GM21576 (cell line): ENCODE results near the gene SLC36A1.
A peak's percentile ranks its signal among the peaks of the same experiment; 100 is the strongest.
"Not testable (repeated sequence)": the region's sequence is repeated elsewhere in the genome, so short reads cannot be mapped to it uniquely, and the experiment has no call there.

Experiments
- ATAC-seq: cut with Tn5 transposase; IDR thresholded peaks from one replicate; pipeline ENCODE4 v1.9.1; 2021; ENCODE audit warnings: mild to moderate bottlenecking, moderate library complexity; ENCODE audit not compliant: unreplicated experiment

The SLC36A1 gene

DNA sequence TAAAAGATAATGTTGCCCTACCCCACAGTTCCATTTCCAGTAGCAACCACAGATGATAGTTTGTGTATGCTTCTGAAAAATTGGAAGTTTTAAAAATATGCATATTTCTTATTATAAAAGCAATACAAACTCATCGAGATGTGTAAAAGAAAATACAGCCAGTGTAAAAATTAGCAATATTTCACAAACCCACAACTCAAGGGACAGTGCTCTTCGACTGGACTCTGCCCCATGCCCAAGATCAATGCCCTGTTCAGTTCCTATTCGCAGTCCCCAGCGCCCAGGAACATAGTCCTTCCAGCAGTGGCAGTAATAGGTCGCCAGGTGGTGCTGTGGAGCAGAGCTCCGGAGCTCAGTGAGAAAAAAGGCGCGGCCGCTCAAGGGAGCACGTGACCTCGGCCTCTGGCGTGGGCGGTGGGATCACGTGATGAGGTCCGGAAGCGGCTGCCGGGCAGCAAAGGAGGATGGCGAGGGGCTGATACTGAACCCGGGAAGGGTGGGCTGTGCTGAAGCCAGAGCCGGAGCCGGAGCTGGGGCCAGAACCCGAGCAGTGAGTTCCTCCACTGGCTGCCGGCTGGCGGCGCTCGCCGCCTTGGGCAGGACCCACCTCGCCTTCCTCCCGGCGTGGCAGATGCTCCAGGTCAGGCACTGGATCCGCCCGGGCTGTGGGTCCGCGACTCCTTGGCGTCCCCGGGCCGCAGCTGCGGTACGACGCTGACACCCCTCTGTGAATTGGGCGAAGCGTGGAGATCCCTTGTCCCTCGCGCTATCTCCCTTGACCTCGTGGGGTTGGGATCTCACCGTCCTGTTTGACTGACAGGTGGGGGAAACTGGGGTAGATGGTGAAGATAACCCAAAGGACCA lies at the start of gene SLC36A1:
Gene SLC36A1 (plus strand): TSS at position 430 of the 864 bp plus-strand sequence. CDS start 11,190 bp downstream, outside the sequence.
- ATAC-seq, result peak; percentile 68

GRCh38 chr5:151405334-151406160 lies 41.9 kb upstream of the SLC36A1 start:
- no peak for ATAC-seq

DNA sequence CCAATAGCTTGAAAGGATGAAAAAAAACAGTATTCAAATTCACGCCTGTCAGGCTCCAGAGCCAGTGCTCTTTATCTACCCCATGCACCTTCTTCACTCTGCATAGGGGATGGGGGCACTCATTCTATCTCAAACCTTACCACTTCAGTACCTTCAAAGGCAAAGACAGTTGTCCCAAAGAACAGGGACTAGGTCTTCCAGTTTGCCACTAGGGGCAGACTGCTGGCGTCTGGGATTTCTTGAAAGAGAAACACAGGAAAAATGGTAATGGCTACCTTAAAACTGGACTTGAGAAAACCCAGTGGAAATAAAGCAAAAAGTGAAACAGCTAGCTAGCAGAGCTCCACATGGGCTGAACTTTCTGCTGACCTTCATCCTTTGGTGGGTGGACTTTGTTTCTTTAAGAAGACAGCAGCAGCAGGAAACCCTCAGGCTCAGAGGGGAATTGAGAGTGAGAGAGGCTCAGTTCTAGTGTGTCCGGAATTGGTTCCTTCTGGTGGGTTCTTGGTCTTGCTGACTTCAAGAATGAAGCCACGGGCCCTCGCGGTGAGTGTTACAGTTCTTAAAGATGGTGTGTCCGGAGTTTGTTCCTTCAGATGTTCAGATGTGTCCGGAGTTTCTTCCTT lies 41.0 kb upstream of the SLC36A1 start:
- no peak for ATAC-seq

DNA sequence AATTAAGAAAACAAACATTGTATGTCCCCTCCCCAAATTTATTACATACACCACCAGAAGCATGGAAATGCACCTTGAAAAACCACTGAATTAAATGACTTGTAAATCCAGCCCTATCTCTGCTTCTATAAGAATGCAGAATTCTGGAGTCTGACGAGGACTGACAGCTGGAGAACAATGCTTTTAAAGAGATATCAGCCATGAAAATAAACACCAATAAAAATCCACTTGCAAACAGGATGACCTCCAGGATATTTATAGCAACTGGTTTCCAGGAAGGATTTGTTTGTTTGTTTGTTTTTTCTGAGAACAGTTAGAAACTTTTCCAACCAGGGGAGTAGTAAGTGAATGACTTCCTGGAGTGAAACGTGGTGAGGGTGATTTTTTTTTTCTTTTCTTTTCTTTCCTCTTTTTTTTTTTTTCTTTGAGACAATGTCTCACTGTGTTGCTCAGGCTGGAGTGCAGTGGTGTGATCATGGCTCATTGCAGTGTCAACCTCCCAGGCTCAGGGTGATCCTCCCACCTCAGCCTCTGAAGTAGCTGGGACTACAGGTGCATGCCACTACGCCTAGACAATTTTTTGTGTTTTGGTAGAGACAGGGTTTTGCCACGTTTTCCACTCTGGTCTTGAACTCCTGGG lies 38.7 kb upstream of the SLC36A1 start:
- ATAC-seq, result no peak

DNA sequence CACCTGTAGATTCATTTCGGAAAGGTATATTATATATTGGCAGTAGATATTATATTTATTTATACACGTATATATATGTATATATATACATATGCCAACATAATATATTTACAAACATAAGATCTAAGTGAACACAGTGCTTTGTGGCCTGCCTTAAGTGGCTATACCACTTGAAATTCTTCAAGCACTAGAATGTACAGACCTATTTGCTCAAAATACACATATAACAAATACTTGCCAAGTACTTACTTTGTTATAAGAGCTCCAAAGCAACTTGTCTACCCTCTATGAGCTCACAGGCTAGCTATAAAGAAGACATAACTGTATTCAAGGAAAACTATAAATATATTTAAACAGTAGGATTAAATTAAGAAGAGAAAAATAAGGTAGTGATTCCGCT lies 33.6 kb upstream of the SLC36A1 start:
- no peak for ATAC-seq

- ATAC-seq, result no peak
Measured at GRCh38 chr5:151414536-151414935, 32.9 kb upstream of the SLC36A1 start.

- ATAC-seq, result no peak
Measured at GRCh38 chr5:151417712-151418111, 29.7 kb upstream of the SLC36A1 start.

DNA sequence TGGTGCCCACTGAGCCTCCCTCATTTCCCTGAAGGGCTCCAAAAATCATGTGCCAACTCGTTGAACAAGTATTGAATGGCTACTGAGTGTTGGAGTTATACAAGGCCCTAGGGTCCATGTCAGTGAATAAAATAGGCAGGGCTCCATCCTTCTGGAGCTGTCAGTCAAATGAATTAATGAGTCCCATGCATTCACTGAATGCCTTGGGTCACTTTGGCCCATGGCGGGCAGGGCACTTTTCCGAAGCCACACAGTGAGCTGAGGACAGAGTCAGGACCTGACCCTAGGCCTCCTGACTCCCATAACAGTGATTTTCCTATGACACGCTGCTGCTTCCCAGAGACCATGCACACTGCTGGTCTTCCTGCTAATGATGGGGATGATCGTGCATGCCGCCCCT lies 27.3 kb upstream of the SLC36A1 start:
- ATAC-seq, result no peak

GRCh38 chr5:151424892-151425523 lies 22.4 kb upstream of the SLC36A1 start:
- ATAC-seq, result no peak

- not testable (repeated sequence) for ATAC-seq
Measured at GRCh38 chr5:151426347-151426746, 21.1 kb upstream of the SLC36A1 start.

GRCh38 chr5:151427258-151427657 lies 20.1 kb upstream of the SLC36A1 start:
- ATAC-seq, result peak; percentile 98

DNA sequence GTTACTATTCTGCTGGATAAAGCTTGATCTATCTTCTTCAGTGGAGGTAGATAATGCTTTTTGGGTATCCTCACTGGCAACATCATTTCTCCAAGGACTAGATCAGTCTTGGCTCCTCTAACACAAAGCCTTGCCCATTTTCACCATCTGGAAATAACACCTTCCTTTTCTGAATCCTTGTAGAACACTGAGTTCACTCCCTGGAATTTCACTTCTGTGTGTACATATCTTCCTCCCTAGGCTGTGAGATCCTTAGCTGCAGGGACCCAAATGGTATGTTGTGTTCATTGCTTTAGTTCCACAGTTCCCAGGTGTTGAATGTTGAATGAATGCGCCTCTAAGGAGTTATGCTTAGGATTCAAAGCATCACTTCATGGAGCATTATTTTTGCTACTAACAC lies 16.7 kb upstream of the SLC36A1 start:
- no peak for ATAC-seq

- ATAC-seq, result no peak
Measured at GRCh38 chr5:151431666-151432065, 15.7 kb upstream of the SLC36A1 start.

DNA sequence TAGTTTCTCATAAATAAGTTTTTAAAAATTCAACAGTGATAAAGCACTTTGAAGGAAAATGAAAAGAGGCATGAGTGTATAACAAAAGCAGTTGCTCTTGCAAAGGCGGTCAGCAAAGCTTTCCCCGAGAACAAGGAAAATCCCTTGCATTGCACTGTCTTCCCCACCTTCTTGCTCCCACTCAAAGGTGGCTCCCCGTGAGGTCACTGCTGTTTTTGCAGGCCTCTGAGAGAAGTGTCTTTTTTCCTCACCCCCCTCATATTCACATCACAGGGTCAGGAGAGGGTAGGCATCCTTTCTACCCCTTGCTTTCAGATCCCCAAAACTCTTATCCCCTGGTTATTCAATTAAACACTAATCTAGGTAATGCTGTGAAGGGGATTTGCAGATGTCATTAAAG lies 15.2 kb upstream of the SLC36A1 start:
- no peak for ATAC-seq

DNA sequence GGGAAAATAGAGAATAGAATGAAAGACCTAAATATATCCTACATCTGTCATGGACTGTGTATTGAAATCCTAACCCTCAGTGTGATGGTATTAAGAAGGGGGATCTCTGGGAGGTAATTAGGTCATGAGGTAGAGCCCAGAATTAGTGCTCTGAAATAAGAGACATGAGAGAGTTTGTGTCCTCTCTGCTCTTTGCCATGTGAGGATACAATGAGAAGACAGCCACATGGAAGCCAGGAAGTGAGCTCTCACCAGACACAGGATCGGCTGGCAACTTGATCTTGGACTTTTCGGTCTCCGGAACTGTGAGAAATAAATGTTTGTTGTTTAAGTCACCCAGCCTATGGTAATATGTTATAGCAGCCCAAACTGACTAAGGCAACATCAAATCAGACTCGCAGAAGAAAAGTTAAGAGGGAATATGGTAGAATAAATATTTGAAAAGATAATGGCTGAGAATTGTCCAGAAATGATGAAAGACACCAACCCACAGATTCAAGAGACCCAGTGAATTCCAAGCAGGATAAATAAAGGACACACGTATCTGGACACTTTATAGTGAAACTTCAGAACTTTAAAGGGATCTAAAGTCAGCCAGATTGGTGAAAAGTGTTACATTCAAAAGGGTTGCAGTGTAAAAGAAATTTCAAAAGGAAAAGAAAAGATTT lies 12.7 kb upstream of the SLC36A1 start:
- ATAC-seq, result no peak

- ATAC-seq, result peak; percentile 12
Measured at GRCh38 chr5:151448038-151448985, 909 bp downstream of the SLC36A1 start.

- no peak for ATAC-seq
Measured at GRCh38 chr5:151449297-151449696, 1.9 kb downstream of the SLC36A1 start.

- ATAC-seq, result no peak
Measured at GRCh38 chr5:151449839-151450238, 2.4 kb downstream of the SLC36A1 start.

GRCh38 chr5:151450605-151451004 lies 3.2 kb downstream of the SLC36A1 start:
- no peak for ATAC-seq
